Jurkat, Clone E6-1 (cell line): Measurements from ENCODE around the gene GNAO1.

Experiments
- DNase-seq: peaks from one replicate; pipeline ENCODE4 v3.0.0-alpha.2; 2011; ENCODE audit warnings: low read depth, low spot score
- H3K4me3 ChIP-seq: 2 replicates; pipeline ENCODE4 v1.5.1; 2011; ENCODE audit warnings: mild to moderate bottlenecking, low read length, control low read depth, moderate library complexity

GNAO1 gene

GRCh38 chr16:56228476-56228875 lies 37.2 kb downstream of the GNAO1 start:
- DNase-seq: no peak
- H3K4me3 ChIP-seq: no peak overlapping the region

GRCh38 chr16:56233795-56234566 lies 42.7 kb downstream of the GNAO1 start:
- H3K4me3 ChIP-seq: no peak overlapping the region
- no peak for DNase-seq

GRCh38 chr16:56234737-56235136 lies 43.4 kb downstream of the GNAO1 start:
- DNase-seq: no peak
- H3K4me3 ChIP-seq: no peak overlapping the region

- H3K4me3 ChIP-seq: no peak overlapping the region
- no peak for DNase-seq
These were observed 46.2 kb downstream of the GNAO1 start for GRCh38 chr16:56237451-56237930.

GRCh38 chr16:56238188-56238587 lies 46.9 kb downstream of the GNAO1 start:
- no peak overlapping the region for H3K4me3 ChIP-seq
- no peak for DNase-seq

GRCh38 chr16:56241596-56241995 lies 50.3 kb downstream of the GNAO1 start:
- no peak for DNase-seq
- H3K4me3 ChIP-seq: no peak overlapping the region

- no peak overlapping the region for H3K4me3 ChIP-seq
- no peak for DNase-seq
These were observed 51.5 kb downstream of the GNAO1 start for GRCh38 chr16:56242740-56243139.

- DNase-seq: no peak
- no peak overlapping the region for H3K4me3 ChIP-seq
These were observed 53.3 kb downstream of the GNAO1 start for GRCh38 chr16:56244612-56245011.

GRCh38 chr16:56245197-56245596 lies 53.9 kb downstream of the GNAO1 start:
- DNase-seq: no peak
- no peak overlapping the region for H3K4me3 ChIP-seq

- H3K4me3 ChIP-seq: no peak overlapping the region
- DNase-seq: no peak
These were observed 54.9 kb downstream of the GNAO1 start for GRCh38 chr16:56246051-56246817.

- DNase-seq: no peak
- no peak overlapping the region for H3K4me3 ChIP-seq
These were observed 55.7 kb downstream of the GNAO1 start for GRCh38 chr16:56247018-56247417.

GRCh38 chr16:56247808-56248207 lies 56.5 kb downstream of the GNAO1 start:
- DNase-seq: no peak

GRCh38 chr16:56252835-56253234 lies 61.5 kb downstream of the GNAO1 start:
- DNase-seq: no peak

More at GRCh38 chr16:56247808-56248207, 56.5 kb downstream of the GNAO1 start:
- no peak overlapping the region for H3K4me3 ChIP-seq

GRCh38 chr16:56255904-56256303 lies 64.6 kb downstream of the GNAO1 start:
- DNase-seq: no peak
- no peak overlapping the region for H3K4me3 ChIP-seq

More at GRCh38 chr16:56252835-56253234, 61.5 kb downstream of the GNAO1 start:
- no peak overlapping the region for H3K4me3 ChIP-seq

- H3K4me3 ChIP-seq: no peak overlapping the region
- no peak for DNase-seq
These were observed 66.0 kb downstream of the GNAO1 start for GRCh38 chr16:56257239-56257638.

GRCh38 chr16:56257666-56258342 lies 66.5 kb downstream of the GNAO1 start:
- H3K4me3 ChIP-seq: no peak overlapping the region
- DNase-seq: no peak

GRCh38 chr16:56258508-56259424 lies 67.5 kb downstream of the GNAO1 start:
- no peak overlapping the region for H3K4me3 ChIP-seq
- no peak for DNase-seq

- H3K4me3 ChIP-seq: no peak overlapping the region
- DNase-seq: no peak
These were observed 68.1 kb downstream of the GNAO1 start for GRCh38 chr16:56259425-56259779.
